ENCODE data around the gene WSCD1.

The WSCD1 gene

GRCh38 chr17:6086603-6087400 is 16.6 kb downstream of the WSCD1 start:
- CTCF ChIA-PET = interaction anchor here (0.7 kb wide), 1 partner anchor 125 kb away, joined by 3 read pairs; no protein-coding TSS in a partner anchor
- H3K27ac ChIP-seq = no peak overlapping the region
- no peak for DNase-seq (ENCODE audit: low spot score)
- POLR2A ChIA-PET (ENCODE audit: low non-redundant PET) = no interaction called here
- TF ChIP-seq CTCF (conservative IDR thresholded peaks at IDR 0.05; ENCODE audit: low read depth) = no peak

GRCh38 chr17:6088141-6088540 is 18.0 kb downstream of the WSCD1 start:
- H3K27ac ChIP-seq = no peak overlapping the region
- CTCF ChIA-PET = interaction anchor here (0.5 kb wide), 1 partner anchor 452 kb away, joined by 3 read pairs; no protein-coding TSS in a partner anchor
- POLR2A ChIA-PET (ENCODE audit: low non-redundant PET) = no interaction called here
- no peak for TF ChIP-seq CTCF (conservative IDR thresholded peaks at IDR 0.05; ENCODE audit: low read depth)
- DNase-seq (ENCODE audit: low spot score) = no peak

- TF ChIP-seq CTCF (conservative IDR thresholded peaks at IDR 0.05; ENCODE audit: low read depth) = no peak
- no peak overlapping the region for H3K27ac ChIP-seq
- POLR2A ChIA-PET (ENCODE audit: low non-redundant PET) = no interaction called here
- DNase-seq (ENCODE audit: low spot score) = no peak
- CTCF ChIA-PET = interaction anchor here (0.6 kb wide), 2 partner anchors 21 to 60 kb away, joined by 3 read pairs; no protein-coding TSS in a partner anchor
Measured at GRCh38 chr17:6090253-6090652, 20.1 kb downstream of the WSCD1 start.

- ChIA-PET CTCF (no interaction called here), POLR2A (ENCODE audit: low non-redundant PET) (no interaction called here)
- no peak for TF ChIP-seq CTCF (conservative IDR thresholded peaks at IDR 0.05; ENCODE audit: low read depth)
- DNase-seq (ENCODE audit: low spot score) = no peak
- H3K27ac ChIP-seq = no peak overlapping the region
Measured at GRCh38 chr17:6092182-6092902, 22.2 kb downstream of the WSCD1 start.

GRCh38 chr17:6092903-6093468 is 22.8 kb downstream of the WSCD1 start:
- no peak overlapping the region for H3K27ac ChIP-seq
- no peak for DNase-seq (ENCODE audit: low spot score)
- no peak for TF ChIP-seq CTCF (conservative IDR thresholded peaks at IDR 0.05; ENCODE audit: low read depth)
- POLR2A ChIA-PET (ENCODE audit: low non-redundant PET) = no interaction called here
- CTCF ChIA-PET = no interaction called here

- POLR2A ChIA-PET (ENCODE audit: low non-redundant PET) = no interaction called here
- CTCF ChIA-PET = no interaction called here
- no peak overlapping the region for H3K27ac ChIP-seq
- no peak for TF ChIP-seq CTCF (conservative IDR thresholded peaks at IDR 0.05; ENCODE audit: low read depth)
- DNase-seq (ENCODE audit: low spot score) = no peak
Measured at GRCh38 chr17:6094453-6094852, 24.3 kb downstream of the WSCD1 start.

Data from RWPE1 (cell line).